Stimulated activated CD4-positive, alpha-beta T cell treated with anti-CD3 and anti-CD28 coated beads, TNF-alpha, amount 100 ng/mL, for 4 hours (primary cell): Measurements from ENCODE around the gene ACP6.
"Not testable (repeated sequence)": the region's sequence is repeated elsewhere in the genome, so short reads cannot be mapped to it uniquely, and the experiment has no call there.

Source experiments
- DNase-seq, 3 experiments: peaks; one replicate each; pipeline ENCODE4 v3.0.0-alpha.2; 2020; ENCODE audit warnings: low read depth in 3 of 3

ACP6 gene

GRCh38 chr1:147670319-147671001 is at the start of gene ACP6:
TSS of gene ACP6 (minus strand) at chr1:147670524. CDS start at chr1:147670048, 476 bp downstream.
- DNase-seq: peak; percentile 71 to 81 (median 78)

- no peak for DNase-seq
Measured at GRCh38 chr1:147719711-147720225, 49.4 kb upstream of the ACP6 start.

- no peak for DNase-seq
Measured at GRCh38 chr1:147719029-147719698, 48.8 kb upstream of the ACP6 start.

- DNase-seq: no peak
Measured at GRCh38 chr1:147717706-147718097, 47.4 kb upstream of the ACP6 start.

GRCh38 chr1:147717051-147717705 is 46.9 kb upstream of the ACP6 start:
- DNase-seq: no peak

GRCh38 chr1:147712605-147713004 is 42.3 kb upstream of the ACP6 start:
- no peak for DNase-seq

GRCh38 chr1:147700042-147701006 is 30.0 kb upstream of the ACP6 start:
- peak; percentile 8 to 36 (median 25) for DNase-seq

- no peak for DNase-seq
Measured at GRCh38 chr1:147699686-147700041, 29.3 kb upstream of the ACP6 start.

- no peak for DNase-seq
Measured at GRCh38 chr1:147683163-147683763, 12.9 kb upstream of the ACP6 start.

GRCh38 chr1:147680608-147681235 is 10.4 kb upstream of the ACP6 start:
- not testable (repeated sequence) for DNase-seq

- DNase-seq: not testable (repeated sequence)
Measured at GRCh38 chr1:147677681-147678080, 7.4 kb upstream of the ACP6 start.

- no peak for DNase-seq
Measured at GRCh38 chr1:147676311-147677085, 6.2 kb upstream of the ACP6 start.

- DNase-seq: no peak
Measured at GRCh38 chr1:147673816-147674215, 3.5 kb upstream of the ACP6 start.

- no peak for DNase-seq
Measured at GRCh38 chr1:147673406-147673805, 3.1 kb upstream of the ACP6 start.

GRCh38 chr1:147669469-147670318 is 630 bp downstream of the ACP6 start:
- DNase-seq: peak in 2 of 3 experiments; percentile 14 to 36

- DNase-seq: no peak
Measured at GRCh38 chr1:147665521-147665920, 4.8 kb downstream of the ACP6 start.

GRCh38 chr1:147664206-147664605 is 6.1 kb downstream of the ACP6 start:
- no peak for DNase-seq

GRCh38 chr1:147654511-147654910 is 15.8 kb downstream of the ACP6 start:
- no peak for DNase-seq

- DNase-seq: no peak
Measured at GRCh38 chr1:147652306-147652705, 18.0 kb downstream of the ACP6 start.
